ENCODE data around the gene PGR. TPM values are rescaled to one million over a fixed set of nuclear protein-coding genes. Genes with fewer than 3 reads are reported as not detected.
"Not testable (repeated sequence)": the region's sequence is repeated elsewhere in the genome, so short reads cannot be mapped to it uniquely, and the experiment has no call there.

Gene PGR
- total RNA-seq, 1 donor from 2014 or later: 0.12 TPM

GRCh38 chr11:101063706-101064105 is 65.9 kb downstream of the PGR start:
- ATAC-seq: no peak

DNA sequence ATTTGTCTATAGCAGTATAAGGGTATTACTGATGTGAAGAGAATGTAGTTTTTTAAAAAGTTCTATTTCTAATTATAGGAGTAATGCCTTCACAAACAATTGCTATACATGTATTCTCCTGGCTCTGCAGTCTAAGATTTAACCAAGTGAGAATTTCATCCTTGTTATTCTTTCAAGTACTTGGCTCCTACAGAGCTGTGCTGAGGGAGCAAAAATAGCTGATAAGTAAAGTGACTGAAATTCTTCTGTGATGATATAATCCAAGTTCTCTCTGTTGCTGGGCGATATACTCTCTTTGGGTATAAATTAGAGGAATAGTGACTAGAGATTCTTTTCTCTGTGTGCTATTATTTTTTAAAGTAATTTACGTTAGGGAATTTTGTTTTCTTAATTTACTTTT is 68.0 kb downstream of the PGR start:
- no peak for ATAC-seq

DNA sequence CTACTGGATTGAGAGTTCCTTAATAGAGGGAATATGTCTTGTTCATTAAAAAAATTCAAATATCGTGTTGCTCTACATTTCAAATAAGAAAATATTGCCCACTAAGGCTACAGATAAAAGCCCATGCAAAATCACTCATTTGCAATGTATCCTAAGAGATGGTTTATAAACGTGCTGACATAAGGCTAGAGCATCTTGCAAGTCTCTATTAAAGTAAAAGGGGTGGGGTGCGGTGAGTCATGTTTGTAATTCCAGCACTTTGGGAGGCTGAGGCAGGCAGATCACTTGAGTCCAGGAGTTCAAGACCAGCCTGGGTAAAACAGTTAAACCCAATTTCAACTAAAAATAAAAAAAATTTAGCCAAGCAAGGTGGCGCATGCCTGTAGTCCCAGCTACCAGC is 70.3 kb downstream of the PGR start:
- ATAC-seq: no peak

GRCh38 chr11:101053492-101053891 is 76.1 kb downstream of the PGR start:
- no peak for ATAC-seq

- no peak for ATAC-seq
Observed at GRCh38 chr11:101051677-101052076, 77.9 kb downstream of the PGR start.

GRCh38 chr11:101049813-101050212 is 79.8 kb downstream of the PGR start:
- ATAC-seq: no peak

DNA sequence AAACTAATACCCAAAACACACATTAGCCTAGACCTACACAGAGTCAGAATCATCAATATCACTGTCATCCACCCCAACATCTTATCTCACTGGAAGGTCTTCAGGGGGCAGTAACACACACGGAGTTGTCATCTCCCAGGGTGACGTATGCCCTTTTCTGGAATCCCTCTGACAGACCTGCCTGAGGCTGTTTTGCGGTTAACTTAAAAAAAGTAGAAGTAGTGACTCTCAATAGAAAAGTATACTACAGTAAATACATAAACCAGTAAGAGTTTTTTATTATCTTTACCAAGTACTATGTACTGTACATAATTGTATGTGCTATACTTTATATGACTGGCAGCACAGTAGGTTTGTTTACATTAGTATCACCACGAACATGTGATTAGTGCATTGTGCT is 80.5 kb downstream of the PGR start:
- no peak for ATAC-seq

DNA sequence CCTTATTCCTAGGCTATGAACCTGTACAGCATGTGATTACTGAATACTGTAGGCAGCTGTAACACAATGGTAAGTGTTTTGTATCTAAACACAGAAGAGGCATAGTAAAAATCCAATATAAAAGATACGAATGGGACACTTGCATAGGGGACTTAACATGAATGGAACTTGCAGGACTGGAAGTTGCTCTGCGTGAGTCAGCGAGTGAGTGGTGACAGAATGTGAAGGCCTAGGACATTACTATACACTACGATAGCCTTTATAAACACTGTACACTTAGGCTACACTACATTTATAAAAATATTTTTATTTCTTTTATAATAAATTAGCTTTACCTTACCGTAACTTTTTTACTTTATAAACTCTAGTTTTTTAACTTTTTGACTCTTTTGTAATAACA is 81.1 kb downstream of the PGR start:
- no peak for ATAC-seq

GRCh38 chr11:101046947-101047346 is 82.7 kb downstream of the PGR start:
- ATAC-seq: no peak

GRCh38 chr11:101045415-101045814 is 84.2 kb downstream of the PGR start:
- ATAC-seq: no peak

- ATAC-seq: no peak
Observed at GRCh38 chr11:101043940-101044339, 85.7 kb downstream of the PGR start.

- no peak for ATAC-seq
Observed at GRCh38 chr11:101035872-101036271, 93.7 kb downstream of the PGR start.

GRCh38 chr11:101034076-101034475 is 95.5 kb downstream of the PGR start:
- ATAC-seq: no peak

- ATAC-seq: no peak
Observed at GRCh38 chr11:101032991-101033390, 96.6 kb downstream of the PGR start.

DNA sequence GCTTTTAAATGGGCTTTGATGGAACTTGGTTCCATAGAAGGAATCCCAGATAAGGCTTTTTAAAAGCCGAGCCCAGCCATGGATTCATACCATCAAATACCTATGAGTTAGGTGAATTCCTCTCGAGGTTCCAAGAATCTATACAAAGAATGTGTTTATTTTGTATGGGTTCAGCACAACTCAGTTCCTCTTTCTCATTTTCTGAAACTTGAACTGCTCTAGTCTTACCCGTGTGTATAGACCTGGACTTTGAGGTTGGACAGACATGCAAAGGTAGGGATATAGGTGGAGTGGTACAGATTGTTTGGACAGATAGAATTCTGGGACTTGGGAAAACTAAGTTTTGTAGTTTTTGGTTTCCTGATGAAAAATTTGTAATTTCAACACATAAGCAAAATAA is 97.9 kb downstream of the PGR start:
- no peak for ATAC-seq

- ATAC-seq: no peak
Observed at GRCh38 chr11:101030692-101031091, 98.9 kb downstream of the PGR start.

DNA sequence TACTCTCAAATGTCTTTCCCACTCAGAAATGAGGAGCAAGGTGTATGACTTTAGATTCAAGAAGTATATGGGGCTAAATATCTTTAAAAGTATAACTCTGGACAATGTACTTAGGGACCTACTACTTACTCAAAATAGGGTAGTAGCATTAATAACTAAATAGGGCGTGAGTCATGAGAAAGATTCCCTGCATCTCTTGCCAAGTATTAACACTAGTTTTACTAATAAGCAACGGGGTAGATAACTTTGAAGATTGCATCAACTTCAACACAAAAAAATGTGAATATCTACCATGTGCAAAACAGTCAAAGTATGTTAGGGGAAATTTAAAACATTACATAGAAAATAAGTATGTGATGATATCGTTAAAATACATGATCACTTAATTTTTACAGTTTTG is 99.6 kb downstream of the PGR start:
- ATAC-seq: no peak

- no peak for ATAC-seq
Observed at GRCh38 chr11:101028644-101029043, 101.0 kb downstream of the PGR start.

- no peak for ATAC-seq
Observed at GRCh38 chr11:101022256-101022655, 107.4 kb downstream of the PGR start.

GRCh38 chr11:101019870-101020269 is 109.7 kb downstream of the PGR start:
- no peak for ATAC-seq

DNA sequence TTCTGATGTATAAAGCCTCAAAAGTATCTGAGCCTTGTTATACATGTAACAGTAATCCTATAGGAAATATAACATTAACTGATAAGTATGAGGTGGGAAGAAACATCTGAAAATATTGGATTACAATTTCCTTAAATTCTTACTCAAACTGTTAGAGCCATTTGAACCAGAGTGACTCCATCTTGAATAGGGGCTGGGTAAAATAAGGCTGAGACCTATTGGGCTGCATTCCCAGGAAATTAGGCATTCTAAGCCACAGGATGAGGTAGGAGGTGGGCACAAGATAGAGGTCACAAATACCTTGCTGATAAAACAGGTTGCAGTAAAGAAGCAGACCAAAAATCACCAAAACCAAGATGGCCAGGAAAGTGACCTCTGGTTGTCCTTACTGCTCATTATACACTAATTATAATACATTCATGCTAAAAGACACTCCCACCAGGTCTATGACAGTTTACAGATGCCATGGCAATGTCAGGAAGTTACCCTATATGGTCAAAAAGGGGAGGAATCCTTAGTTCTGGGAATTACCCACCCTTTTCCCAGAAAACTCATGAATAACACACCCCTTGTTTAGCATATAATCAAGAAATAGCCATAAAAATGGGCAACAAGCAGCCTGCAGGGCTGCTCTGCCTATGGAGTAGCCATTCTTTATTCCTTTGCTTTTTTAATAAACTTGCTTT is 114.9 kb downstream of the PGR start:
- no peak for ATAC-seq

- ATAC-seq: not testable (repeated sequence)
Observed at GRCh38 chr11:101013702-101014101, 115.9 kb downstream of the PGR start.

DNA sequence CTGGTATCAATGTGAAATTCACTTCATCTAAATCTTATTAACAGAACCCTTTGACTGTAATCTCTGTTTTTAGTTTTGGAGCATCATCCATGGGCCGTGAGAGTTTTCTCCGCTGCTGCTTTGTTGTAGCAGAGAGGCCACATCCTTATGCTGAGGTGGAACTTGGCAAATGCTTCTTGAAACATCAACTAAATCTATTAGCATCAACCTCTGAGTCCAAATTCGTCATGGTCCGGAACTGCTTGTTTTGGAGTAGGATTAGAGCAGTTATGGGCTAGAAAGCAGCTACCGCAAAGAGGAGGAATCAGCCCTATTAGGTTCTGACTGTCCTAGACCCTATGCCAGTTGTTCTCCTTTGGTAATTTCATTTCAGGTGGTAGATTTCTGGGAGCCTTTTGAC is 117.7 kb downstream of the PGR start:
- ATAC-seq: no peak

GRCh38 chr11:101010899-101011298 is 118.7 kb downstream of the PGR start:
- no peak for ATAC-seq

- no peak for ATAC-seq
Observed at GRCh38 chr11:101009690-101010055, 119.9 kb downstream of the PGR start.

Measured in esophagus mucosa (tissue), 1 donor.